Measurements from ENCODE around the gene MAPKAPK3.

The MAPKAPK3 gene

DNA sequence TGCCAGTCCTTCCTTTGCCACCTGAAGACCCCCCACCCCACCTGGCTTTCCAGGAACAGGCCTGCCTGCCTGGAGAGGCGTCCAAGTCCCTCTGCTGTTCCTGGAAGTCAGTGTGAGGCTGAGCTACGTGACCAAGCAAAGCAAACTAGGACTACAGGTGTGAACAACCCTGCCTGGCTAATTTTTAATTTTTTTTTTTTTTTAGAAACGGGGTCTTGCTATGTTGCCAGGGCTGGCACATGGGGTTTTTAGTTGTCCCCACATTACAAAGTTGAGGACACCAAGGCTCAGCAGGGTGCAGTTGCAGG, 30.2 kb upstream of the MAPKAPK3 start:
- in situ Hi-C loops (cut with MboI; ENCODE audit: low sequenced_read_pairs, unreplicated experiment), result no loop called here
- DNase-seq (ENCODE audit: low spot score), result no peak
- TF ChIP-seq, protein P1, sequence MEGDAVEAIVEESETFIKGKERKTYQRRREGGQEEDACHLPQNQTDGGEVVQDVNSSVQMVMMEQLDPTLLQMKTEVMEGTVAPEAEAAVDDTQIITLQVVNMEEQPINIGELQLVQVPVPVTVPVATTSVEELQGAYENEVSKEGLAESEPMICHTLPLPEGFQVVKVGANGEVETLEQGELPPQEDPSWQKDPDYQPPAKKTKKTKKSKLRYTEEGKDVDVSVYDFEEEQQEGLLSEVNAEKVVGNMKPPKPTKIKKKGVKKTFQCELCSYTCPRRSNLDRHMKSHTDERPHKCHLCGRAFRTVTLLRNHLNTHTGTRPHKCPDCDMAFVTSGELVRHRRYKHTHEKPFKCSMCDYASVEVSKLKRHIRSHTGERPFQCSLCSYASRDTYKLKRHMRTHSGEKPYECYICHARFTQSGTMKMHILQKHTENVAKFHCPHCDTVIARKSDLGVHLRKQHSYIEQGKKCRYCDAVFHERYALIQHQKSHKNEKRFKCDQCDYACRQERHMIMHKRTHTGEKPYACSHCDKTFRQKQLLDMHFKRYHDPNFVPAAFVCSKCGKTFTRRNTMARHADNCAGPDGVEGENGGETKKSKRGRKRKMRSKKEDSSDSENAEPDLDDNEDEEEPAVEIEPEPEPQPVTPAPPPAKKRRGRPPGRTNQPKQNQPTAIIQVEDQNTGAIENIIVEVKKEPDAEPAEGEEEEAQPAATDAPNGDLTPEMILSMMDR (IDR thresholded peaks at IDR 0.05; ENCODE audit: borderline replicate concordance, control extremely low read depth, extremely low read depth, insufficient read depth, missing control alignments), result no peak

DNA sequence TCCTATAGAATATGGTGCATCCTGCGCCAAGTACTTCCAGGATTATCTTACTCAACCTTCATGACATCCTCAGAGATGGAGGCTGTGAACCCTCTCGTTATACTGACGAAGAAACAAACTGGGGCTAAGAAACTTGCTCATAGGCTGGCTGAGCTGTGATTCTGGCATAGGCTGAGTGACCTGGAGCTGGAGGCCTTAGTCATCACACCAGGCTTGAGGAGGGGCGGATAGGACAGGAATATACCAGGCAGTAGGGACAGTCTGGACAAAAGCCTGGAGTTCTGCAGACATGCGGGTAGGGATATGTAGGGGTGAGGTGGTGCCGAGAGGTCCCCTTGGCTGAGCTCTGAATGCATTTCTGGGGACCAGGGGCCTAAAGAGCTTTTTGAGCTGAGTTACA, 29.6 kb upstream of the MAPKAPK3 start:
- TF ChIP-seq, protein P1 (IDR thresholded peaks at IDR 0.05; ENCODE audit: borderline replicate concordance, control extremely low read depth, extremely low read depth, insufficient read depth, missing control alignments), result no peak
- DNase-seq (ENCODE audit: low spot score), result no peak
- in situ Hi-C loops (cut with MboI; ENCODE audit: low sequenced_read_pairs, unreplicated experiment), result no loop called here

DNA sequence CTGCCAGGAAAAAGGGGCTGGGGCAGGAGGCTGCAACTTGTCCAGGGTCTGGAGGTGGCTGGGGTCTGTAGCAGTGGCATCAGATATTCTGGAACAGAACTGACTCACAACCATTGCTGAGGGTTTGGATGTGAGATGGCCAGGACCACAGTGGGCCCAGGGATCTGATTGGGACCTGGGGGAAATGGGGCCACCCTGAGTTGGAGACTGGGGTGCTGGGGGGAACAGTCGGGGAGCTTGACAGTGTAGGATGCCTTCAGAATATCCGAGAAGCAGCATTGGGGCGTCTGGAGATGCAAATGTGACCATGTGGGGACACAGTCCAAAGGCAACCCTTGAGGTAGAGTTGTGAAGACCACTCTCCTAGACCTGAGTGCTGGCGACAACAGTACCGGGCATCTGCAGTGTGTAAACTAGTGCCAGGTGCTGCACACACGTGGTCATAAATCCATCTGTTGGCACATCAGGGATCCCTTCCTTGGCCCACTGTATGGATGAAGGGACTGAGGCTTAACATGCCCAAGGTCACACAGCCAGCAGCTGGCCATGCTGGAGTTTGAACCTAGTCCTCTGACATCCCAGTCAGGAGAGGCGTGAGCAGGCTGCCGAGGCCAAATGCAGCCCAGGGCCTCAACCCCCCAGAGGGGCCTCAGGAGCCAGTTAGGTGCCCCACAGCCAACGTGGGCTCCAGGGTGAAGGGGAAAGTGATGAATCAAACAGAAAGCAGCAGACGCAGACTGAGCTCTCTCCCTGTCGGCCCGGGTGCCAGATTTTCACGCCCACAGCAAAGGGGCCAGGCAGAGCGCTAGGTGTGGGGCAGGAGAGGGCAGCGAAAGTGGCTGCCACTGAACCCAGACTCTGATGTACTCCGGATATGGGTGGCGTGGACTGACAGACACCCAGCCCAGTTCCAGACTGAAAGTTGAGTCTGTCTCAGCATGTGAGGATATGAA, 28.9 kb upstream of the MAPKAPK3 start:
- TF ChIP-seq, protein P1 (IDR thresholded peaks at IDR 0.05; ENCODE audit: borderline replicate concordance, control extremely low read depth, extremely low read depth, insufficient read depth, missing control alignments), result no peak
- DNase-seq (ENCODE audit: low spot score), result peak; percentile 57
- in situ Hi-C loops (cut with MboI; ENCODE audit: low sequenced_read_pairs, unreplicated experiment), result no loop called here

DNA sequence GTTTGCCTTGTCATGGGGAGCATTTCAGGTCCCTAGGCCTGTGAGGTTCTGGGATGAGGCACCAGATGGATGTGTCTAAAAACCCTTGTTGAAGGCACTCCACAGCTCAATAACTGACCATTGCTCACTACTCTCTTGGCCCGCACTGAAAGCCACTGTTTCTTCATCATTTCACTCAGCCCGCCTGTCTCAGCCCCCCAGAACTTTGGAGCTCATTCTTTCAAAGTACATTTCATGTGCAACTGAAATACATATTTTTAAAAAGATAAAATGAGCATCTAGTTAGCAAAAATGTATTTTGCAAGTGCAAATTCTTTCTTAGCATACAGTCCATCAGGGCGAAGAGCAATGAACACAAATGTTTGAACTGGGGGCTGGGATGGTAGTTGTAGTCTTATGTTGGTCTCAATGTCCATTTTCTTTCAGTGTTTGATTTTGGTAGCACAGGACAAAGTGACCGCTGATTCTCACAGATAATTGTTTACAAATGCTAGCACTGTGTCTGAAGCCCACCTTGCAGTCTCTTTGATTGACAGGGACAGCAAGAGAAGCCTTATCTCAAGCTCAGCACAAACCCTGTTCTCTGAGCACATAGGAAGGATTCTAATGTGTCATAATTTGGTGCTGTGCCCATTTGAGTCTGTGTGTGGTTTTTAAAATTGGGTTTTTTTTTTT, 28.1 kb upstream of the MAPKAPK3 start:
- in situ Hi-C loops (cut with MboI; ENCODE audit: low sequenced_read_pairs, unreplicated experiment), result no loop called here
- no peak for DNase-seq (ENCODE audit: low spot score)

DNA sequence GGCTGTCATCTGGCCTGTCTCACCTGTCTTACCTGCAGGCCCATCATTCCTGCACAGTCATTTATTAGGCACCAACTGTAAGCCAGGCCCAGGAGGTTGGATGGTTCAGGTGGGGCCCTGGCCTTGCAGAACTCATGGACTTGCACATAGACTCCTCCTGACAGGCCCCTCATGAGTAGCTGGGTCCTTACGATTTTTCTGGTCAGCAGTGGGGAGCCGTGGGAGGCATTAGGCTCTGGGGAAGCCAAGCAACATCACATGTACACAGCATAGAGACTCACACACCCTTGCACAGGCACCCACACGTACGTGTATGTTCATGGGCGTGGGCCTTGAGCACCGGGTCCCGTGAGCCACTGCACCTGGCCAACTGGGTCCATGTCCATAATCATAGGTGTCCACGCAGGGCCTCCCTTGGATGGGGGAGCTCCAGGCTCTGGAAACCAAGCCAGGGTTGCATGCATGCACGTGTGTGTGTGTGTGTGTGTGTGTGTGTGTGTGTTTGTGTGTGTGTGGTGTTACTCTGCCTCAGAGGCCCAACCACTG, 25.7 kb upstream of the MAPKAPK3 start:
- no peak for DNase-seq (ENCODE audit: low spot score)
- TF ChIP-seq, protein P1 (IDR thresholded peaks at IDR 0.05; ENCODE audit: borderline replicate concordance, control extremely low read depth, extremely low read depth, insufficient read depth, missing control alignments), result no peak
- in situ Hi-C loops (cut with MboI; ENCODE audit: low sequenced_read_pairs, unreplicated experiment), result no loop called here

More for the DNA sequence above, 28.1 kb upstream of the MAPKAPK3 start:
- TF ChIP-seq, protein P1 (IDR thresholded peaks at IDR 0.05; ENCODE audit: borderline replicate concordance, control extremely low read depth, extremely low read depth, insufficient read depth, missing control alignments), result no peak

DNA sequence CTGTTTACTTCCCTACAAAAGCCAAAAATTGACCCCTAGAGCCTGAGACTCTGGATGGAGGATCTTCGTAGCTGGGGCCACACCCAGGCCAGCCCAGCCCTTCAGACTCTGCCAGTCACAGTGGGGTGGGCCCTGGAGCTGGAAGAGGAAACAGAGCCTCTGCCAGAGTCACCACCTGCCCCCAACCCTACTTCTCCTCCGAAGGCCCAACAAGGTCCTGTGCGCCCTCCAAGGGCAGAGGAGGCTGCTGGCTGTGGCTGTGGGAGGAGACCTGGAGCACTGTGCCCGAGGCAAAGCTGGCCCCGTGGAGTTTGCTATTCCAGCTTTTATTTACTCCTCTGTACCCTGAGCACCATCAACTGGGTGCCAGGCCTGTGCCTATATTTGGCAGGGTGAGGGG, 24.4 kb upstream of the MAPKAPK3 start:
- DNase-seq (ENCODE audit: low spot score), result no peak
- TF ChIP-seq, protein P1 (IDR thresholded peaks at IDR 0.05; ENCODE audit: borderline replicate concordance, control extremely low read depth, extremely low read depth, insufficient read depth, missing control alignments), result no peak
- in situ Hi-C loops (cut with MboI; ENCODE audit: low sequenced_read_pairs, unreplicated experiment), result no loop called here
